ENCODE data around the gene SEPSECS. TPM values are rescaled to one million over a fixed set of nuclear protein-coding genes. Genes with fewer than 3 reads are reported as not detected.
A peak's percentile ranks its signal among the peaks of the same experiment; 100 is the strongest.

The SEPSECS gene
- total and polyA plus RNA-seq, 9 of the 15 experiments (the other 6 are each of a cell fraction or from before 2014, with no cell fraction given) = 3.9 to 17.2 (median 7.9) TPM

DNA sequence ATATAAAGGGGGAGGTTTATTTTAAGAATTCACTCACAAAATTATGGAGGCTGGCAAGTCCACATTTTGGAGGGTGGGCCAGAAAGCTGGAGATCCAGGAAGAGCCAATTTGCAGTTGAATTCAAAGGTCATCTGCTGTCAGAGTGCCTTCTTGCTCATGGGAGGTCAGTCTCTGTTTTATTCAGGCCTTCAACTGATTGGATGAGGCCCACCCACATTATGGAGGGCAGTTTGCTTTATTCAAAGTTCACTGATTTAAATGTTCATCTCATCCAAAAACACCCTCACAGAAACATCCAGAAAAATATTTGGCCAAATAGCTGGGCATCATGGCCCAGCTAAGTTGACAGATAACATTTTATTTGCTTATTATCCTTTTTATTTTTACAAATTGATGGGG lies 59.5 kb downstream of the SEPSECS start:
- H3K36me3 ChIP-seq (ENCODE audit: control insufficient read depth, insufficient read depth, low read length) = no peaks in the 10 kb centered on the region
- DNase-seq (ENCODE audit: extremely low read depth in 1 of 4, low spot score in 3 of 4) (no peak), FAIRE-seq (no peak), ATAC-seq (no peak)
- H3K27me3 ChIP-seq (ENCODE audit: control insufficient read depth in 2 of 2, insufficient read depth in 2 of 2, low read length in 2 of 2) = peaks cover 33 to 45% of the 10 kb centered on the region in 2 experiments
- peaks cover 5 to 6% of the 10 kb centered on the region in 2 experiments; a peak in 4 of 5 replicates for H3K4me1 ChIP-seq (replicated peaks in 1 of 2; ENCODE audit: control insufficient read depth in 2 of 2, insufficient read depth in 2 of 2, low read length in 2 of 2)
- in situ Hi-C loops (cut with MboI) = no loop called here
- H3K27ac ChIP-seq (ENCODE audit: extremely low read depth, low read depth, low read length) = no peak overlapping the region
- H3K9me1 ChIP-seq (ENCODE audit: control insufficient read depth, insufficient read depth, low read length) = no peaks in the 10 kb centered on the region
- H3K9me3 ChIP-seq (replicated peaks; ENCODE audit: control insufficient read depth, insufficient read depth, low read depth, low read length) = no peaks in the 10 kb centered on the region
- H2AFZ ChIP-seq (ENCODE audit: low read depth, low read length) = no peak overlapping the region
- POLR2A ChIA-PET = no interaction called here
- CTCF ChIA-PET (ENCODE audit: low intra/inter-chr PET ratio) = no interaction called here
- no peak overlapping the region for H3K4me2 ChIP-seq (ENCODE audit: insufficient read depth, low read length)
- no peak overlapping the region for H3K4me3 ChIP-seq
- BruUV-seq (replicated peaks) = no TSS peak
- intact Hi-C loops (cut with micrococcal nuclease) = no loop called here
- H4K20me1 ChIP-seq (replicated peaks; ENCODE audit: control insufficient read depth, insufficient read depth, low read length) = no peaks in the 10 kb centered on the region; the same call in 1 of the 2 replicates
- TF ChIP-seq ZNF134 (CRISPR knock-in tag; conservative IDR thresholded peaks at IDR 0.05) (peak; percentile 94), ZNF436 (CRISPR knock-in tag; IDR thresholded peaks at IDR 0.05) (no peak)
- no peak overlapping the region for H3K9ac ChIP-seq (ENCODE audit: insufficient read depth in 1 of 2, low read depth in 2 of 2, low read length in 2 of 2)
- no peaks in the 10 kb centered on the region for H3K79me2 ChIP-seq (ENCODE audit: control insufficient read depth, insufficient read depth, low read length)

DNA sequence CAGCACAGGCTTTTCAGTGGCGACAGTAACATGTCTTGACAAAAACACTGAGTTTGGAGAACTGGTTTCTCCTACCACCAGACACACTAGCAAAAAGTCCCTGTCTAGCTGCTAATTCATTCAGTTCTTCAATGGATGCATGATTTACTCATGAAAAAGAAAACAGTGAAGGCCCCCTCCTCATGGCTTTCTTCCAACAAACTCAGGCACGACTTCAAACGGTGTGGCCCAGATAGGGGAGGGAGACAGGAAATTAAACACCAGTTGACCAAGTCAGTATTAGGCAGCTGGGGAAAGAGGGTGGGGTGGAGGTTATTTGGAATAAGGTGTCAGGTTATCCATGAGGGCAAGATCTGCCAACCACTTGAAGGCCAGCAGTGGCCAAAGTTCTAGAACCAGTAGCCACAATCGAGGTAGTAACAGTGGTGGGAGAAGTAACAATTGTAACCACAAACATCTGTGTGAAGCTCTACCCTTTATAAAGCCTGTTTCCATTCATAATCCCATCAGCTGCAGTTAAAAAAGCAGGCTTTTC lies 60.2 kb downstream of the SEPSECS start:
- Histone ChIP-seq H3K27me3 (ENCODE audit: control insufficient read depth in 2 of 2, insufficient read depth in 2 of 2, low read length in 2 of 2) (peaks cover 34 to 45% of the 10 kb centered on the region in 2 experiments), H3K9ac (ENCODE audit: insufficient read depth in 1 of 2, low read depth in 2 of 2, low read length in 2 of 2) (no peak overlapping the region), H2AFZ (ENCODE audit: low read depth, low read length) (no peak overlapping the region), H3K36me3 (ENCODE audit: control insufficient read depth, insufficient read depth, low read length) (no peaks in the 10 kb centered on the region), H3K9me3 (replicated peaks; ENCODE audit: control insufficient read depth, insufficient read depth, low read depth, low read length) (no peaks in the 10 kb centered on the region), H3K4me3 (no peak overlapping the region), H3K79me2 (ENCODE audit: control insufficient read depth, insufficient read depth, low read length) (no peaks in the 10 kb centered on the region), H3K27ac (ENCODE audit: extremely low read depth, low read depth, low read length) (no peak overlapping the region), H3K4me1 (replicated peaks in 1 of 2; ENCODE audit: control insufficient read depth in 2 of 2, insufficient read depth in 2 of 2, low read length in 2 of 2) (peaks cover 6 to 7% of the 10 kb centered on the region in 2 experiments; a peak in 4 of 5 replicates), H3K9me1 (ENCODE audit: control insufficient read depth, insufficient read depth, low read length) (no peaks in the 10 kb centered on the region), H3K4me2 (ENCODE audit: insufficient read depth, low read length) (no peak overlapping the region), H4K20me1 (replicated peaks; ENCODE audit: control insufficient read depth, insufficient read depth, low read length) (no peaks in the 10 kb centered on the region; the same call in 1 of the 2 replicates)
- intact Hi-C loops (cut with micrococcal nuclease) (no loop called here), in situ Hi-C loops (cut with MboI) (no loop called here)
- 0% methylated on average over 4 of the region's 4 CpGs for WGBS (ENCODE audit: insufficient coverage, low coverage, missing lambda C conversion rate)
- ATAC-seq (no peak), DNase-seq (ENCODE audit: extremely low read depth in 1 of 4, low spot score in 3 of 4) (no peak), FAIRE-seq (no peak)
- ChIA-PET CTCF (ENCODE audit: low intra/inter-chr PET ratio) (no interaction called here), POLR2A (interaction anchor here (0.8 to 1.2 kb wide), 3 partner anchors 10 to 96 kb away, joined by 3 to 5 read pairs (median 4); no protein-coding TSS in a partner anchor)
- no TSS peak for BruUV-seq (replicated peaks)
- no peak for TF ChIP-seq PPARD (CRISPR knock-in tag; IDR thresholded peaks at IDR 0.05)
- TF ChIP-seq KAT7 (CRISPR knock-in tag; IDR thresholded peaks at IDR 0.05; ENCODE audit: borderline replicate concordance) = no peak
- no peak for TF ChIP-seq PML (IDR thresholded peaks at IDR 0.05; ENCODE audit: low read length)
- TF ChIP-seq, protein P1, sequence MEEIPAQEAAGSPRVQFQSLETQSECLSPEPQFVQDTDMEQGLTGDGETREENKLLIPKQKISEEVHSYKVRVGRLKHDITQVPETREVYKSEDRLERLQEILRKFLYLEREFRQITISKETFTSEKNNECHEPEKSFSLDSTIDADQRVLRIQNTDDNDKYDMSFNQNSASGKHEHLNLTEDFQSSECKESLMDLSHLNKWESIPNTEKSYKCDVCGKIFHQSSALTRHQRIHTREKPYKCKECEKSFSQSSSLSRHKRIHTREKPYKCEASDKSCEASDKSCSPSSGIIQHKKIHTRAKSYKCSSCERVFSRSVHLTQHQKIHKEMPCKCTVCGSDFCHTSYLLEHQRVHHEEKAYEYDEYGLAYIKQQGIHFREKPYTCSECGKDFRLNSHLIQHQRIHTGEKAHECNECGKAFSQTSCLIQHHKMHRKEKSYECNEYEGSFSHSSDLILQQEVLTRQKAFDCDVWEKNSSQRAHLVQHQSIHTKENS (CRISPR knock-in tag; IDR thresholded peaks at IDR 0.05) = no peak
- TF ChIP-seq CBFB (CRISPR knock-in tag; IDR thresholded peaks at IDR 0.05) = no peak
- TF ChIP-seq GABPB1 (CRISPR knock-in tag; IDR thresholded peaks at IDR 0.05) = no peak
- TF ChIP-seq DLX4 (CRISPR knock-in tag; IDR thresholded peaks at IDR 0.05) = no peak
- TF ChIP-seq SP2 (IDR thresholded peaks at IDR 0.05; ENCODE audit: extremely low read depth, low read depth, low read length, poor library complexity, severe bottlenecking) = no peak
- TF ChIP-seq HIVEP1 (CRISPR knock-in tag; IDR thresholded peaks at IDR 0.05) = no peak
- TF ChIP-seq ZNF140 (CRISPR knock-in tag; IDR thresholded peaks at IDR 0.05) = no peak
- no peak for TF ChIP-seq TCF15 (CRISPR knock-in tag; IDR thresholded peaks at IDR 0.05)
- TF ChIP-seq CXXC5 (CRISPR knock-in tag; IDR thresholded peaks at IDR 0.05) = no peak
- no peak for TF ChIP-seq ZNF197 (CRISPR knock-in tag; IDR thresholded peaks at IDR 0.05; ENCODE audit: low read depth)
- TF ChIP-seq ETV1 (tag; conservative IDR thresholded peaks at IDR 0.05; ENCODE audit: low read depth) = no peak
